ENCODE measurements around the gene STAMBP. TPM values are rescaled to one million over a fixed set of nuclear protein-coding genes. Genes with fewer than 3 reads are reported as not detected.

The STAMBP gene
- polyA plus RNA-seq, 3 donors: 15.1 to 27.9 (median 18.1) TPM

DNA sequence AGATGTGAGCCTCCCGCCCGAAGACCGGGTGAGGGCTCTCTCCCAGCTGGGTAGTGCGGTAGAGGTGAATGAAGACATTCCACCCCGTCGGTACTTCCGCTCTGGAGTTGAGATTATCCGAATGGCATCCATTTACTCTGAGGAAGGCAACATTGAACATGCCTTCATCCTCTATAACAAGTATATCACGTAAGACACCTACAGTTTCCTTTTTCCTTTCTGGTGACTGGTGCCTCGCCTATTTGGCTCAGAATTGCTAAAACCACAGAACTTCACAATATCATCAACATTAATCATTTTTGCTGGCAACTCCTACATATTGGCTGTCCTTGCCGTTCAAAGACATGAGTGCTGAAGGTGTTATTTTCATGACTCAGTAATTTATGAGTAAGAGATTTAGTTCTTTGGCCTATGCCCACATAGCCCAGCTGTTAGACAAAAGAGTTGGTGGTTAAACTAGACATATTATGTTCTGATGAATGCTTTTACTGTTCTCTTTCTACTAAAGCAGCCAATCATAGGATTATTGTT, 2.2 kb downstream of the STAMBP start:
- 80 to 84% (median 83%) methylated on average over 11 of the region's 11 CpGs for WGBS, 3 donors
- H3K27ac ChIP-seq (ENCODE audit: low read depth, low read length): no peak overlapping the region

DNA sequence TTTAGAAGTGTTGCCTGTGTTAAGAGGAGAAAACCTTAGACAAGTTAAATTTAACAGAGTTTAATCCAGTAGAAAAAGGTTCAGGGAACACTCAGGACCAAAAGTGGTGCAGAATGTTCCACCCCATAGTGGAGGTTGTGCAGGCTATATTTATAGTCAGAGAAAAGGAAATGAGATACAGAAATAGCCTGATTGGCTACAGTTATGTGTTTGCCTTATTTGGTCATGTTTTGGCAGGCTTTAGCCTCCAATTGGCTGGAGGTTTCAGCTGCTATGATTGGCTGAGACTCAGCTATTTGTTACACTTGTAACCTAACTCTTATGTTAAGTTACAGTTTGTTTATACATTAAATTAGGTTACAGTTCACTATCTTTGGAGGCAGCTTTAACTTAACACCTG, 4.2 kb downstream of the STAMBP start:
- no peak overlapping the region for H3K27ac ChIP-seq (ENCODE audit: low read depth, low read length)

DNA sequence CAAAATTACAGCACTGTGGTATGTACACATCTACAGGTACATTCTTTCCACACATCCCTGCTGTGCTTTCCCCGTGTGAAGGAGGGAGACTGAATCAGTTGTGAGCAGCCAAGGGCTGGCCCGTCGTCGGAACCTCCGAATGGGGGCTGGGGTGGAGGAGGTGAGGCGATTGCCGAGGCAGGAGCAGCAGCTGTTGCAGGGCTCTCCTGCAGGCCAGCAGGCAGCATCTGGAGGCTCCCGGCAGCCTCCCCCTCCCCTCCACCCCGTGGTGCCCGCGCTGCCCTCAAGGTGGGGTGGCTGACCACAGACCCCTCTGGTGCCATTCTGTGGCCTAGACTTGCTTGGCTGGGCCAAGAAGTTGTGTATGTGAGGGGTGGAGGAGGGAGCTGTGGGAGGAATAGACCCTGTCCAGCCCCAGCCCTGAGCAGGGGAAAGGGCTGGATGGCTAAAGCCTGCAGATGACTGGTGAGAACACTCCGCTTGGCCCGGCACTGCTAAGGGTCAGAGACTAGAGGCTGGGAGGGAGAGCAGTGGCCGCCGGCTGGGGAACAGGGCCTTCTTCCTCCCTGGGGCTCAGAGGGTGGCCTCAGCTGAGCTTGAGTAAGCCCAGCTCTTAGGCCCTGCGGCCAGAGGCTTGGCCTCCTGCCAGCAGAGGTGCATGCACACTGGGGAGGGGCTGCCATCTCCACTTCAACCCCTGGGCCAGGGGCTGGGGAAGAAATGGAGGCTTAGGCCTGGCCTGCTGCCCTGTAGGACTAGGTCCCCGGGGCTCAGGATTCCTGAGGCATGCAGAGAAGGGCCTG, 7.6 kb downstream of the STAMBP start:
- H3K27ac ChIP-seq (ENCODE audit: low read depth, low read length): no peak overlapping the region
- WGBS, 3 donors: 71 to 90% (median 78%) methylated on average over 13 to 17 of the region's 17 CpGs

DNA sequence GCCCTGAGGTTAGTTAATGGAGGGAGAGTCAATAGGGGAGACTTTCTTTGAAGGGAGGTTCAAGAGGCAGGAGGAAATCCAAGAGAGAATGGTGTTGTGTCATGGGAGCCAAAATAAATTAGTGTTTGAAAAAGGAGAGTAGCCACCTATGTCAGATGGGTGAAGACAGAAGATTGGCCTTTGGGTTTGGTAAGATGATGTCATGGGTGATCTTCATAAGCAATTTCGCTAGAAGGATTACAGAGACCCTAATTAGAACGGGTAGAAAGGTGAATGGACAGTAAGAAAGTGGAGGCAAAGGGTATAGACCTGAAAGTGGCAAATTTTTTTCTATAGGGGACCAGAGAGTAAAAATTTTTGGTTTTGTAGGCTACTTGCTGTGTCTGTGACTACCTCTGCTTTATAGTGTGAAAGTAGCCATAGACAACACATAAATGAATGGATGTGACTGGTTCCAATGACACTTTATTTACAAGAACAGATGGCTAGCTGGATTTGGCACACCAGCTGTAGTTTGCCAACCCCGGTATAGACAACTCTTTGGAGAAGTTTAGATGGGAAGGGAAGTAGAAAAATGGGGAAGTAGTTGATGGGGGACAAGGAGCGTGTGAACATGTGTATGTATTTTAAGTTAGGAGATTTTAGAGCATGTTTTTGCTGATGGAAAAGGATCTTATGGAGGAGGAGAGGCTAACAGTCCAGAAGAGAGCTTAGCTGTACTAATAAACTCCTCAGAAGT, 9.3 kb downstream of the STAMBP start:
- 66 to 82% (median 77%) methylated on average over 4 of the region's 4 CpGs for WGBS, 3 donors
- no peak overlapping the region for H3K27ac ChIP-seq (ENCODE audit: low read depth, low read length)

DNA sequence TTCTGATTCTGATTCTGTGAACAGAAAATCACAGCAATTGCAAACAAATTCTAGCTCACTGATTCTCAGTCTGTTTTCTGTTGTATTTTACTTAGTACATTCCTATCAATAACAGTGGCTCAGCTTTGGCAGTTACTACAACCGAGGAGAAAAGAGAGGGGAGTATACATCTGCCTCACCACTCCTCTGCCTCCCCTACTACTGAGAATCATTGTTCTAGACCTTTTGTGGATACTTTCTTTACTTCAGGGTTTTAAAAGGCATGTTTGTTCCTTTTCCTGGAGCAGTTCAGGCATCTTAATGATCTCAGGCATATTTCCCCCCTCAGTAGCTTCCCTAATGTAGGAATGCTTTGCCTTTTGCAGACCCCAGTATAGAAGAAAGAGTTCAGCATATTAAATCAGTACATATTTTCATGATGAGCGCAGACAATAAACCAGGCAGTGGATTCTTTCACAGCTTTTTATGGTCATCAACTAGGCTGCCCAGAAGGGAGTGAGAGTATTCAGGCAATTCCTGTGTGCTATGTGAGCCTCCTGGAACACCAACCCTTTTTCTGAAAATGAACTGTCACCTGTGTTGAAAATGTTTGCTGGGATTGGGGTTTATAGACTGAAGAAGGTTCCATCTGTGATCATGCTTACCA, 10.3 kb downstream of the STAMBP start:
- 59 to 77% (median 63%) methylated on average over 2 of the region's 2 CpGs for WGBS, 3 donors
- H3K27ac ChIP-seq (ENCODE audit: low read depth, low read length): no peak overlapping the region

DNA sequence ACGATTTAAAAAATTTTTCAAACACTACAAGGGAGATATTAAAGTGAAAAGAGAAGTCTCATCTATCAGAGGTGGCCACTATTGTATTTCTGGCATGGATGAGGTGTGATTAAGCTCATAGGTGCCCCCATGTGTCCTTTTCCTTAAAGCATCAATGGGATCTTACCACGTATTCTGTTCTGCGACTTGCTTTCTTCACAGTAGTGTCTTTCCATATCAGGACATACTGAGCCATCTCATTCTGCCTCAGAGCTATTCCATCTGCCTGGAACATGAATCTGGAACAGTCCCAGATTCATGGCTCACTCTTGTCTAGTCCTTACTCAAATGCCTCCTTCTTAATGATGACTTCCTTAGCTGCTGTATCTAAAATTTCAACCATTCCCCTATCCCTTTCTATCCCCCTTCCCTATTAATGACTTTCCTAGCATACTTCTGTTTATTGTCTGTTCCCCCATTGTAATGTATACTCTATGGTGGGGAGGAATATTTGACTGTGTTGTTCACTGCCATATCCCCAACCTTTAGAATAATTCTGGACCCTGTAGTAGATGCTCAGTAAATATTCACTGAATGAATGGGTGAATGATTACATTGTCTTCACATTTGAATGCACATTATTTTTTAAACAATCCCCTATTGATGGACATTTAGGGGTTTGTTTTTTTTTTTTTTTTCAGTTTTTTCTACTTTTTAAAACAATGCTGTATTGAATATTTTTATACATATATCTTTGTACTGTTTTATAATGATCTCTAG, 11.1 kb downstream of the STAMBP start:
- 78 to 84% (median 80%) methylated on average over 3 of the region's 3 CpGs for WGBS, 3 donors
- H3K27ac ChIP-seq (ENCODE audit: low read depth, low read length): no peak overlapping the region

DNA sequence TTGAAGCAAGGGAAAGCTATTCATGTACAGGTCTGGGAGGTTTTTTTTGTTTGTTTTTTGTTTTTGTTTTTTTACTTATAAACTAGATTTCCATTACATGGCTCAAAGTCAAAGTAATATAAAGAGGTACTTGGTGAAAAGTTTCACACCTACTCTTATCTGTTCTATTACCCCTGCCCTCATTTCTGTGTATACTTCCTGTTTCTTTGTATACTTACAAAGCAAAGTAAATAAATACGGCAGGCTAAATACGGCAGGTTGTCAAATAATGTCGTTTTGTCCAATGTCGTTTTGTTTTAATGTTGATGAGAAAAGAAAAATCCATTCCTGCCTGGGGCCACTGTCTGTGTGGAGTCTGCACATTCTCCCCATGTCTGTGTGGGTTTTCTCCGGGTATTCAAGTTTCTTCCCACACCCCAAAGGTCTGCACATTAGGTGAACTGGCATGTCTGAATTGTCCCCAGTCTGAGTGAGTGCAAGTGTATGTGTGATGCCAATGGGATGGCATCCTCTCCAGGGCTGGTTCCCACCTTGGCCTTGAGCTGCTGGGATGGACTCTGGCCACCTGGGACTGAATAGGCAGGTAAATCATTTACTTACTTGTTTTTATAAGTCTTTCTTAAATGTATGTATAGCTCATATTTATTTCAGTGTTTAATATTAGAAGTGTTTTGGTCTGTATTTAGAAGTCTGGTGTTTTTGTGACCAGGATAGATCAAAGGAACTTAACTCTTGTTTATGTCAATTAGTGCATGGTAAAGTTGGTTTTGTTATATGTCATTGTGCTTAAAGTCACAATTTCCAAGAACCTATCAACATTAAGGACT, 13.4 kb downstream of the STAMBP start:
- H3K27ac ChIP-seq (ENCODE audit: low read depth, low read length): no peak overlapping the region
- 16 to 88% (median 81%) methylated on average over 5 of the region's 5 CpGs for WGBS, 3 donors

DNA sequence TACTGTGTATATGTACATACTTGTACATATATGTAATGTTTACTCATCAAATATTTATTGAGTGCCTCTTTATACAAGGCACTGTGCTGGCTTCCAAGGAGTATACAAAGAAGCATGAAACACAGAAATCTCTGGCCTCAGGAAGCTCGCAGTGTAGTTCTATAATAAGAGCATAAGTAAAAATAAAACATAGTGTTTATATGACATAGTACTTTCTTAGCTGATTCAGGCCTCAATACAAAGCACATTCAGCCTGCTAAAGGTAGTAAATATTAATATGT, 13.9 kb downstream of the STAMBP start:
- H3K27ac ChIP-seq (ENCODE audit: low read depth, low read length): no peak overlapping the region
- WGBS, 3 donors: 61 to 93% (median 85%) methylated on average over 1 of the region's 1 CpG

DNA sequence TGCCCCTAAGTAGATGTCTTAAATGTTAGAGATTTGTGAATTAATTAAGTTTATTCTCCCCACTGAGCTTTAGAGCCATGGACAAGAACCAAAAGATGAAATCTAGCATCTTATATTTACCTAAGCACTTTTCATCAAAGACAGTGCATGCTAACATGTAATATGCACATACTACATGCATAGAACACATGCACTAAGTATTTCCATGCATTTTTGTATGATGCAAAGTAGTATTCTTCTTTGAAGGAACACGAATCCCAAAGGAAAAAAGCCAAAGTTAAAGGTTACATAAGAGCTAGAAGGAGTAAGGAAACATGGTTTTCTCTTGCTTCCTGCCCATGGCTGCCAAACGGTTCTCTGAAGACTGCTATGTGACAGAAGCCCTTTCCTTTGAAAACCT, 15.3 kb downstream of the STAMBP start:
- no peak overlapping the region for H3K27ac ChIP-seq (ENCODE audit: low read depth, low read length)

DNA sequence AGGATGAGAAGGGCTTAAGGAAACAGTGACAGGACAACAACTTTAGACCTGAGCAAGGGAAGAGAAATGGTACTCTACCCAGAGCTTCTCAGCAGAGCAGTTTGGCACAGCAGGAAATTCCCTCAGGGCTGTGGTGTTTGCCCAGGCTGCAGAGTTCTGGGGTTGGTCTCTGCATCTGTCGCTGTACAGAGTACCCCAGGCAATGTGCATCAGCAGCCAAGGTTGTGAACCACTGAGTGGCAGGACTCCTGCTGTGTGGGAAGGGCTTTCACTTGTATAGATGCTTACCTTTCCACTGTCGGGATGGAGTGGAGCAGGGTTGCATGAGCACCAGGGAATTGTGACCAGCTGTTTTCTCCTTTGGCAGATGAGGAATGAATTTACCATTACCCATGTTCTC, 21.2 kb downstream of the STAMBP start:
- H3K27ac ChIP-seq (ENCODE audit: low read depth, low read length): no peak overlapping the region
- WGBS, 3 donors: 94 to 100% (median 95%) methylated on average over 2 of the region's 2 CpGs

More for the DNA sequence above, 15.3 kb downstream of the STAMBP start:
- WGBS, 3 donors: 31 to 67% (median 37%) methylated on average over 2 of the region's 2 CpGs

DNA sequence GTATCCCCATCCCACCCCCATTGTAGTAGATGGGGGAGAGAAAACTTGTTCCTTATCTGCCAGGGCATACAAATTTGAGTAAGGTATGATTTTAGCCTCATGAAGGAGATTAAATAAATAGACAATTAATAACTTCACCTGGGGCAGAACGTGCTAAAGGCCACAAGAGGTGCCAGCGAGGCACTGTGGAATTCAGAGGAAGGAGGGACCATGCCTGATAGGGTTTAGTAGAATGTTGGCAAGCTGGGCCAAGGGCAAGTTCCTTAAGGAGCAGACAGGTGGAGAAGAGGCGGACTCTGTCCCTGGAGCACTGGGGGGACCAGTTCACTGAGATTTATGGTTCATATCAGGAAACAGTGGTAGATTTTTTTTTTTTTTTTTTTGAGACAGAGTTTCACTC, 22.5 kb downstream of the STAMBP start:
- no peak overlapping the region for H3K27ac ChIP-seq (ENCODE audit: low read depth, low read length)
- 68 to 81% (median 80%) methylated on average over 3 of the region's 3 CpGs for WGBS, 3 donors

DNA sequence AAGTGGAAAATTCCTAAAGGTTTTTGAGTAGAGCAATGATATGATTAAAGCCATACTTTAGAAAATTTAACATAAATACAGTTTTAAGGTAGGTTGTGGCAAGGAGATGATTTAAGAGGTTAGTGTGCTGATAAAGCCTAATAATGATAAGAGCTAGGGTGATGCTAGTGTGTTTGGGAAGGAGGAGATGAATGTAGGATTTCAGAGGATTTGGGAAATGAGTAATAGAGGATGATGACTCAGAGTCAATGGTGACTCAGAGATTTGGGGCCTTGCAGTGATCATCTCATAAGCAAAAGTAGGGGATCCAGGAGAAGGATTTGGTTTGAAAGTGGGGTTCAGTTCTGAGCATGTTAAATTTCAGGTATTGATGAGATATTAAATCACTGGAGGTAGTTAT, 23.3 kb downstream of the STAMBP start:
- no peak overlapping the region for H3K27ac ChIP-seq (ENCODE audit: low read depth, low read length)

DNA sequence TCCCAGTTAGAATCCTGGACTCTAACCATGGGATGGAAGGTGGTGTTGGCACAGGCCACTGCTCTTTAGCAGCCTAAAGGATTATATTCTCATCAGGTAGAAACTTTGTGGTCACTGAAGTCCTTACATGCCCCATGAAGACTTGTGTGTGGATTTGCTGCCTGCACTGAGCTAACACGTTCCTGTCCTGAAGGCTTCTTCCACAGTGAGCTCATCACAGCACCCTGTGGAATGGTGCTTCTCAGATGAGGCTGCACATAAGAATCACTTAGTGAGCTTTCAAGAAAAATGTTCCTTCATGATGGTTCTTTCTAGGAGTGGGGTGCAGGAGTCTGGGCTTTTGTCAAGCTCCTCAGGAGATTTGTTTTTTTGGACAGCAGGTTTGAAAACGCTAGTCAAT, 26.8 kb downstream of the STAMBP start:
- WGBS, 3 donors: 88 to 94% (median 92%) methylated on average over 2 of the region's 2 CpGs
- H3K27ac ChIP-seq (ENCODE audit: low read depth, low read length): no peak overlapping the region

DNA sequence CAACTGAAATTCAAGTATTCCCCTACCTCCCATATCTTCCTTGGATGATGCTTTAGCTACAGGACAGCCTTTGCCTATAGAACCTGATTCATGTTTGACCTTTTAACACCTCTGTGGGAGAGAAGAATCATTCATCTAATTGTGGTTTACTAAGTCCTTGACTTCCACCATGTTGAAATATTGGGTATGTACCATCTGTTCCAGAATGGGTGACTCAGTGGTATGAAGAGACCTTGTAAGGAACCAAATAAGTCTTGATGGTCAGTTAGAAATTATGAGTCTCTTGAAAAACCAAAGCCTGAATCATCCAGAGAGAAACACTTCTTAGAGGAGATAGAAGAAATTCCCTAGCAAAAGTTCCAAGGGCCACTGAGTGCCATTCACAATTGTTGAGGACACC, 27.5 kb downstream of the STAMBP start:
- no peak overlapping the region for H3K27ac ChIP-seq (ENCODE audit: low read depth, low read length)

DNA sequence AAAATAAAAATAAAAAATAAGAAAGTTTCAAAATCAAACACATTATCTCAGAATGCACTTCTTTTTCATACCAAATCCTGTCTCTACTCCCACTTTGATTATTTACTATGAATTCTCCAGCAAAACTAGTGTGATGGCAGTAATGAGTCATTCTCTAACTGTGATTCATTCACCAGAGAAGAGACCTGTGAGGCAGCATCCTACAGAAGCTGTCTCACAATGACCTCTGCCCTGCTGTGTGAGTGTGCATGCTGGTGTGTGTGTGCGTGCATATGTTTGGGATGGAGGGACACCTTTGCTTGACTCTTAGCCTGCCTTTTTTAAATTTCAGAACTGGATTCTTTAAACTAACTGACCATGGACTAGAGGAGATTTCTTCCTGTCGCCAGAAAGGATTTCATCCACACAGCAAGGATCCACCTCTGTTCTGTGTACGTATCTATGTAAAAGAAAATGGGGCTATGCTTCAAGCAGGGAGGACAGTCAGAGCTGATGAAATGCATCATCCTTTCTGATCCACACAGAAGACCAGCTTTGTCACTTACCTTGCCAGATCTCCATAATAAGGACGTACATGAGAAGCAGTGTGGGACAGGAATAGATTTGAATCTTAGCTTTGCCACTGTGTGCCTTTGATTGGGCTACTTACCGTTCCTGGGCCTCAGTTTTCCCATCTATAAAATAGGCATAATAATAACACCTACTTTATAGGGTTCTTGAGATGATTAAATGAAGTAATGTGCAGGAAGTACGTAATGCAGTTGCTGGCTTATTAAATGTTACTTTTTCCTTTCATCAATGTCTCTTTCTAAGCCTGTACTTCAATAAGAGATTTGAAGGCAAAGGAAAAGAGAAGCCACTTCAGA, 31.2 kb downstream of the STAMBP start:
- WGBS, 3 donors: 91 to 97% (median 96%) methylated on average over 6 of the region's 6 CpGs
- no peak overlapping the region for H3K27ac ChIP-seq (ENCODE audit: low read depth, low read length)

DNA sequence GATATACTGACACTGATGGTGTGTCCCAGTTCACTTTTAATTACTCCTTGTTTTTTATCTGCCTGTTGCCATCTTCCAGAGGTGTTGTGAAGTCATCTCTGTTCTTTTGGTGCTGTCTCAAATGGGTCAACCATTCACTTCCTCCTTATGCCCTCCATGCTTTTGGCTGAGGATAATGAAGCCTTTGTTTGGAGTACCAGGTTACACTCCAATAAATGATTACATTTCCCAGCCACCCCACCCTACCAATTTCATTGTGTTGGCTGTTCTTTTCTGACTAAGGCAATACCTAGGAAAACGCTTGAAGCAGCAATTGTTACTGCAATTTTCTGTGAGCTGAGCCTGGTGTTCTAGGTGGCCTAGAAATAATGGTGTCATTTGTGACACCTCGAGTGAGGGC, 34.2 kb downstream of the STAMBP start:
- H3K27ac ChIP-seq (ENCODE audit: low read depth, low read length): no peak overlapping the region
- WGBS, 3 donors: 68 to 93% (median 70%) methylated on average over 2 of the region's 2 CpGs

DNA sequence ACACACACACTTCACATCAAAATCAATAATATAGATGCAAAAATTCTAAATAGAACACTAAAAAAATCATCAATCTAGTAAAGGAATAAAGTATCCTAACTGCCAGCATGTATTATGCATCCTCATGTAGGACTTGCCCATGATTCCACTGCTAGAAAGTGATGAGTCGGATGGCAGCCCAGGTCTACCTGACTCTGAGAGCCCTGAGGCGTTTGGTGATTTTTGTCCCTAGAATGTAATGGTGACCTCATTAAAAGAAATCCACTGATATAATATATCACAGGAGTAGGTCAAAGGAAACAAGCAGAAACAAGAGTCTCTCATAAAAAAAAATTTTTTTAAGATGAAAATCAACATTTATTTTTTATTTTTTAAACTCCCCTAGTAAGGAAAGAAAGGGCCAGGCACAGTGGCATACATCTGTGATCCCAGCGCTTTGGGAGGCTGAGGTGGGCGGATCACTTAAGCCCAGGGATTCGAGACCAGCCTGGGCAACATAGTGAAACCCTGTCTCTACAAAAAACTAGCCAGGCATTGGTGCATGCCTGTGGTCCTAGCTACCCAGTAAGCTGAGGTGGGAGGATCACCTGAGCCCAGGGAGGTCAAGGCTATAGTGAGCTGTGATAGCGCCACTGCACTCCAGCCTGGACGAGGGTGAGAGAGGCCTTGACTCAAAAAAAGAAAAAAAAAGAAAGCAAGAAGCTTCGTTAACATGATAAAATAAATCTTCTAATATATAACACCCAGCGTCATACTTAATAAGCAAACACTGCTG, 39.6 kb downstream of the STAMBP start:
- H3K27ac ChIP-seq (ENCODE audit: low read depth, low read length): no peak overlapping the region
- 87 to 95% (median 95%) methylated on average over 9 of the region's 9 CpGs for WGBS, 3 donors

Data from adipose tissue (tissue), 3 donors.